ENCODE data around the gene PPRC1. TPM values are rescaled to one million over a fixed set of nuclear protein-coding genes. Genes with fewer than 3 reads are reported as not detected.
A peak's percentile ranks its signal among the peaks of the same experiment; 100 is the strongest.

PPRC1 gene
- total and polyA plus RNA-seq, 2 donors (not counting 1 experiment from before 2014, with no cell fraction given) = 23.3 to 36.3 TPM

- H3K27ac Mint-ChIP-seq = peak overlapping the region; percentile 76
- H3K4me1 ChIP-seq (ENCODE audit: control insufficient read depth in 2 of 2, insufficient read depth in 2 of 2, low read length in 2 of 2) = peaks cover 30 to 40% of the 10 kb centered on the region in 2 donors
- ATAC-seq (ENCODE audit: low read depth) = no peak
- no peaks in the 10 kb centered on the region for H3K27me3 Mint-ChIP-seq
- no peak for DNase-seq
- H2AFZ ChIP-seq (ENCODE audit: insufficient read depth, low read depth, low read length, poor library complexity, severe bottlenecking) = peak overlapping the region; percentile 94
- no peaks in the 10 kb centered on the region for H3K9me3 ChIP-seq (ENCODE audit: control extremely low read depth in 1 of 3, control insufficient read depth in 2 of 3, insufficient read depth in 1 of 3, low read length in 2 of 3)
- peaks cover 18% of the 10 kb centered on the region for H4K20me1 ChIP-seq (ENCODE audit: control insufficient read depth, insufficient read depth, low read length, poor library complexity, severe bottlenecking)
- POLR2A ChIA-PET = interaction anchor here (0.8 to 1.5 kb wide), 3 partner anchors 11 to 304 kb away, joined by 4 read pairs; partner anchors contain the start of genes OGA and PPRC1
- peaks cover 40% of the 10 kb centered on the region for H3K4me1 Mint-ChIP-seq
- no peaks in the 10 kb centered on the region for H3K36me3 ChIP-seq (replicated peaks in 1 of 2; ENCODE audit: control extremely low read depth in 1 of 2, control insufficient read depth in 1 of 2, extremely low read depth in 1 of 2, insufficient read depth in 2 of 2, low read length in 1 of 2)
- CTCF ChIA-PET = interaction anchor here (1.1 to 2.2 kb wide), 3 partner anchors 10 to 30 kb away, joined by 3 to 9 read pairs (median 6); partner anchors contain the start of gene PPRC1
- H3K9ac ChIP-seq (ENCODE audit: low read length) = peak overlapping the region; percentile 94
- H3K4me3 ChIP-seq (ENCODE audit: control extremely low read depth in 1 of 5, extremely low read depth in 1 of 5, insufficient read depth in 1 of 5, low read depth in 2 of 5, low read length in 4 of 5) = peak overlapping the region in 2 of 5 experiments; percentile 91 to 95
- peak overlapping the region; percentile 97 for H3K4me3 Mint-ChIP-seq
- H3K79me2 ChIP-seq (ENCODE audit: control insufficient read depth, insufficient read depth, low read length) = peaks cover 43% of the 10 kb centered on the region
- no peaks in the 10 kb centered on the region for H3K27me3 ChIP-seq (replicated peaks in 1 of 4; ENCODE audit: control extremely low read depth in 1 of 4, control insufficient read depth in 3 of 4, insufficient read depth in 4 of 4, low read length in 3 of 4)
- peak overlapping the region; percentile 93 for H3K4me2 ChIP-seq (replicated peaks; ENCODE audit: low read depth, low read length, poor library complexity, severe bottlenecking)
- H3K27ac ChIP-seq (ENCODE audit: low read length in 2 of 2) = peak overlapping the region in 1 of 2 donors; percentile 94
- 80% methylated on average over 4 of the region's 6 CpGs for WGBS (ENCODE audit: insufficient coverage)
- intact Hi-C loops (cut with micrococcal nuclease) = loop anchor here (2.0 kb wide), 2 partner anchors 57 to 303 kb away; partner anchors contain the start of genes HPS6 and OGA
- TF ChIP-seq EZH2 (IDR thresholded peaks at IDR 0.05; ENCODE audit: borderline replicate concordance, insufficient read depth, low read depth, low read length, poor library complexity, severe bottlenecking) = no peak
- no peak for TF ChIP-seq CTCF (IDR thresholded peaks at IDR 0.05)
- no peaks in the 10 kb centered on the region for H3K9me3 Mint-ChIP-seq (ENCODE audit: insufficient read depth)
Observed at GRCh38 chr10:102121739-102122372, 11.0 kb upstream of the PPRC1 start.

GRCh38 chr10:102122450-102122849 is 10.4 kb upstream of the PPRC1 start:
- ATAC-seq (ENCODE audit: low read depth) = no peak
- Histone ChIP-seq H4K20me1 (ENCODE audit: control insufficient read depth, insufficient read depth, low read length, poor library complexity, severe bottlenecking) (peaks cover 17% of the 10 kb centered on the region), H3K79me2 (ENCODE audit: control insufficient read depth, insufficient read depth, low read length) (peaks cover 38% of the 10 kb centered on the region), H3K27me3 (replicated peaks in 1 of 4; ENCODE audit: control extremely low read depth in 1 of 4, control insufficient read depth in 3 of 4, insufficient read depth in 4 of 4, low read length in 3 of 4) (no peaks in the 10 kb centered on the region), H3K9me3 (ENCODE audit: control extremely low read depth in 1 of 3, control insufficient read depth in 2 of 3, insufficient read depth in 1 of 3, low read length in 2 of 3) (no peaks in the 10 kb centered on the region), H3K9ac (ENCODE audit: low read length) (no peak overlapping the region), H3K27ac (ENCODE audit: low read length in 2 of 2) (no peak overlapping the region), H3K4me1 (ENCODE audit: control insufficient read depth in 2 of 2, insufficient read depth in 2 of 2, low read length in 2 of 2) (peaks cover 24 to 34% of the 10 kb centered on the region in 2 donors), H3K4me2 (replicated peaks; ENCODE audit: low read depth, low read length, poor library complexity, severe bottlenecking) (no peak overlapping the region), H3K36me3 (replicated peaks in 1 of 2; ENCODE audit: control extremely low read depth in 1 of 2, control insufficient read depth in 1 of 2, extremely low read depth in 1 of 2, insufficient read depth in 2 of 2, low read length in 1 of 2) (no peaks in the 10 kb centered on the region), H2AFZ (ENCODE audit: insufficient read depth, low read depth, low read length, poor library complexity, severe bottlenecking) (no peak overlapping the region), H3K4me3 (ENCODE audit: control extremely low read depth in 1 of 5, extremely low read depth in 1 of 5, insufficient read depth in 1 of 5, low read depth in 2 of 5, low read length in 4 of 5) (no peak overlapping the region)
- POLR2A ChIA-PET = interaction anchor here (0.7 to 1.5 kb wide), 2 partner anchors 30 to 31 kb away, joined by 4 to 5 read pairs; partner anchors contain the start of gene NOLC1
- TF ChIP-seq CTCF (IDR thresholded peaks at IDR 0.05) (no peak), EZH2 (IDR thresholded peaks at IDR 0.05; ENCODE audit: borderline replicate concordance, insufficient read depth, low read depth, low read length, poor library complexity, severe bottlenecking) (no peak)
- Mint-ChIP-seq H3K27me3 (no peaks in the 10 kb centered on the region), H3K27ac (peak overlapping the region; percentile 60), H3K4me3 (no peak overlapping the region), H3K4me1 (peaks cover 34% of the 10 kb centered on the region), H3K9me3 (ENCODE audit: insufficient read depth) (no peaks in the 10 kb centered on the region)
- CTCF ChIA-PET = interaction anchor here (0.7 to 2.2 kb wide), 5 partner anchors 9 to 227 kb away, joined by 3 to 9 read pairs (median 3); partner anchors contain the start of gene PPRC1
- no peak for DNase-seq
- intact Hi-C loops (cut with micrococcal nuclease) = no loop called here
- WGBS (ENCODE audit: insufficient coverage) = no CpG with 5 or more reads among the region's 1 CpG
